GM19395 (cell line): ENCODE results near the gene TMEM132C.

Source experiments
- ATAC-seq: cut with Tn5 transposase; IDR thresholded peaks from one replicate; pipeline ENCODE4 v1.9.1; 2021; ENCODE audit warnings: mild to moderate bottlenecking, moderate library complexity; ENCODE audit not compliant: unreplicated experiment

The TMEM132C gene

GRCh38 chr12:128337431-128338170 lies 70.6 kb downstream of the TMEM132C start:
- no peak for ATAC-seq

GRCh38 chr12:128338386-128339125 lies 71.6 kb downstream of the TMEM132C start:
- no peak for ATAC-seq

- ATAC-seq: no peak
Measured at GRCh38 chr12:128339126-128339520, 72.2 kb downstream of the TMEM132C start.

- ATAC-seq: no peak
Measured at GRCh38 chr12:128339631-128340030, 72.7 kb downstream of the TMEM132C start.

- no peak for ATAC-seq
Measured at GRCh38 chr12:128353301-128353700, 86.3 kb downstream of the TMEM132C start.

- no peak for ATAC-seq
Measured at GRCh38 chr12:128356547-128356946, 89.6 kb downstream of the TMEM132C start.

GRCh38 chr12:128361400-128361995 lies 94.5 kb downstream of the TMEM132C start:
- no peak for ATAC-seq

GRCh38 chr12:128365032-128365431 lies 98.1 kb downstream of the TMEM132C start:
- ATAC-seq: no peak

GRCh38 chr12:128365651-128366231 lies 98.8 kb downstream of the TMEM132C start:
- no peak for ATAC-seq

- no peak for ATAC-seq
Measured at GRCh38 chr12:128367961-128368360, 101.0 kb downstream of the TMEM132C start.

GRCh38 chr12:128381541-128381940 lies 114.6 kb downstream of the TMEM132C start:
- ATAC-seq: no peak

- no peak for ATAC-seq
Measured at GRCh38 chr12:128381946-128382345, 115.0 kb downstream of the TMEM132C start.

GRCh38 chr12:128382946-128383345 lies 116.0 kb downstream of the TMEM132C start:
- ATAC-seq: no peak

GRCh38 chr12:128383357-128383937 lies 116.5 kb downstream of the TMEM132C start:
- ATAC-seq: no peak

- ATAC-seq: no peak
Measured at GRCh38 chr12:128385736-128386135, 118.8 kb downstream of the TMEM132C start.

- ATAC-seq: peak; percentile 92
Measured at GRCh38 chr12:128387811-128388422, 120.9 kb downstream of the TMEM132C start.

GRCh38 chr12:128388461-128389000 lies 121.6 kb downstream of the TMEM132C start:
- no peak for ATAC-seq

GRCh38 chr12:128393346-128393745 lies 126.4 kb downstream of the TMEM132C start:
- no peak for ATAC-seq

- no peak for ATAC-seq
Measured at GRCh38 chr12:128394137-128394536, 127.2 kb downstream of the TMEM132C start.

GRCh38 chr12:128399253-128399652 lies 132.3 kb downstream of the TMEM132C start:
- no peak for ATAC-seq
